Uterus (tissue), 4 donors: Measurements from ENCODE around the gene MYCN. TPM values are rescaled to one million over a fixed set of nuclear protein-coding genes. Genes with fewer than 3 reads are reported as not detected.

ENCODE experiments used
- DNase-seq, 2 donors: peaks; one replicate each; pipeline ENCODE4 v3.0.0-alpha.2; 2019 to 2020
- H3K27ac ChIP-seq, 2 donors: fragments of 200-600 bp; sonication (generic); 1 replicate in 1 of 2; 2 replicates in 1 of 2; pipeline ENCODE4 v1.5.1; 2016 to 2018
- H3K27me3 ChIP-seq, 2 donors: fragments of 200-600 bp; sonication (generic); one replicate each; pipeline ENCODE4 v1.5.1; 2018 to 2019; ENCODE audit warnings: control low read depth in 1 of 2
- H3K36me3 ChIP-seq, 2 donors: fragments of 200-600 bp; sonication (generic); one replicate each; pipeline ENCODE4 v1.5.1; 2019; ENCODE audit warnings: control low read depth in 1 of 2
- H3K4me1 ChIP-seq, 2 donors: fragments of 200-600 bp; sonication (generic); one replicate each; pipeline ENCODE4 v1.5.1; 2018 to 2019; ENCODE audit warnings: control low read depth in 1 of 2
- H3K4me3 ChIP-seq, 2 donors: fragments of 200-600 bp; sonication (generic); 1 replicate in 1 of 2; 2 replicates in 1 of 2; pipeline ENCODE4 v1.5.1; 2018 to 2019; ENCODE audit warnings: mild to moderate bottlenecking in 1 of 2
- H3K9me3 ChIP-seq, 2 donors: fragments of 200-600 bp; sonication (generic); one replicate each; pipeline ENCODE4 v1.5.1; 2019; ENCODE audit warnings: control low read depth in 1 of 2
- POLR2A ChIP-seq, 2 donors: fragments of 450-650 bp; IDR thresholded peaks; one replicate each; pipeline ENCODE4 v1.6.1; 2016; ENCODE audit warnings: antibody characterized with exemption in 2 of 2, mild to moderate bottlenecking in 1 of 2, moderate library complexity in 1 of 2
- intact Hi-C: fragments of 100-400 bp; cut with DNase I; formaldehyde crosslinking; loops from one replicate; pipeline ENCODE4 v1.15.1; 2023; ENCODE audit warnings: low total_unique reads
- total RNA-seq, 4 donors: library from RNA; depleted of rRNA in 3 of 4; stranded (reverse); fragments of >200 nt in 3 of 4; gene quantifications; one replicate each; pipeline versions ENCODE4 v1.1.0 to v1.2.4, GENCODE V29; 2014 to 2023
- TF ChIP-seq, protein P1 (sequence below), 4 experiments: fragments of 200-600 bp in 2 of 4; fragments of 450-650 bp in 2 of 4; sonication (generic) in 2 of 4; IDR thresholded peaks; one replicate each; pipeline ENCODE4 v1.5.1; 2016 to 2019; ENCODE audit warnings: antibody characterized with exemption in 4 of 4, mild to moderate bottlenecking in 2 of 4, moderate library complexity in 1 of 4
- donor health status: DM: yes; HTN: yes; CAD: no.

MYCN gene
- total RNA-seq, 4 donors from 2014 or later: 1.3 to 4.1 (median 1.9) TPM; not detected in 1

DNA sequence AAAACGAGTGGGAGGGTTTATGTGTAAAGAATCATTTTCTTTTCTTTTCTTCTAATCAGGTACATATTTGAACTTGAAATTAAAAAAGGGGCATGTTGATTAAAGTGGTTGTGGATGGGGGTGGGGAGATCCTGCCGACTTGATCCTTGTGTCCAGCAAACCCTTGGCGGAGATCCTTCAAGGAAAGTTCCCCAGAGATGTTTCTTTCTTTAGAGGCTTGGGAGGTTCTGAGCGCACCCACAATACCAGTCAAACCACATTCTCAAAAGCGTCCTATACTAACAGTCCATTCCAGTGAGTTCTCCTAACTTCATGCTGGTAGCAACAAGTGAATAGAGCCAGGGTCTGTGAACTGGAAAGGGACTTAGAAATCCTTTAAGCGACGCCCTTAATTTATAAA lies 49.2 kb downstream of the MYCN start:
- no peaks in the 10 kb centered on the region for H3K36me3 ChIP-seq
- intact Hi-C loops: no loop called here
- DNase-seq: no peak
- no peak for TF ChIP-seq POLR2A (IDR thresholded peaks at IDR 0.05)
- TF ChIP-seq, protein P1, sequence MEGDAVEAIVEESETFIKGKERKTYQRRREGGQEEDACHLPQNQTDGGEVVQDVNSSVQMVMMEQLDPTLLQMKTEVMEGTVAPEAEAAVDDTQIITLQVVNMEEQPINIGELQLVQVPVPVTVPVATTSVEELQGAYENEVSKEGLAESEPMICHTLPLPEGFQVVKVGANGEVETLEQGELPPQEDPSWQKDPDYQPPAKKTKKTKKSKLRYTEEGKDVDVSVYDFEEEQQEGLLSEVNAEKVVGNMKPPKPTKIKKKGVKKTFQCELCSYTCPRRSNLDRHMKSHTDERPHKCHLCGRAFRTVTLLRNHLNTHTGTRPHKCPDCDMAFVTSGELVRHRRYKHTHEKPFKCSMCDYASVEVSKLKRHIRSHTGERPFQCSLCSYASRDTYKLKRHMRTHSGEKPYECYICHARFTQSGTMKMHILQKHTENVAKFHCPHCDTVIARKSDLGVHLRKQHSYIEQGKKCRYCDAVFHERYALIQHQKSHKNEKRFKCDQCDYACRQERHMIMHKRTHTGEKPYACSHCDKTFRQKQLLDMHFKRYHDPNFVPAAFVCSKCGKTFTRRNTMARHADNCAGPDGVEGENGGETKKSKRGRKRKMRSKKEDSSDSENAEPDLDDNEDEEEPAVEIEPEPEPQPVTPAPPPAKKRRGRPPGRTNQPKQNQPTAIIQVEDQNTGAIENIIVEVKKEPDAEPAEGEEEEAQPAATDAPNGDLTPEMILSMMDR (IDR thresholded peaks at IDR 0.05): no peak
- H3K27ac ChIP-seq: no peak overlapping the region
- H3K4me3 ChIP-seq: no peak overlapping the region
- H3K9me3 ChIP-seq: no peaks in the 10 kb centered on the region
- no peaks in the 10 kb centered on the region for H3K27me3 ChIP-seq
- H3K4me1 ChIP-seq: no peaks in the 10 kb centered on the region

DNA sequence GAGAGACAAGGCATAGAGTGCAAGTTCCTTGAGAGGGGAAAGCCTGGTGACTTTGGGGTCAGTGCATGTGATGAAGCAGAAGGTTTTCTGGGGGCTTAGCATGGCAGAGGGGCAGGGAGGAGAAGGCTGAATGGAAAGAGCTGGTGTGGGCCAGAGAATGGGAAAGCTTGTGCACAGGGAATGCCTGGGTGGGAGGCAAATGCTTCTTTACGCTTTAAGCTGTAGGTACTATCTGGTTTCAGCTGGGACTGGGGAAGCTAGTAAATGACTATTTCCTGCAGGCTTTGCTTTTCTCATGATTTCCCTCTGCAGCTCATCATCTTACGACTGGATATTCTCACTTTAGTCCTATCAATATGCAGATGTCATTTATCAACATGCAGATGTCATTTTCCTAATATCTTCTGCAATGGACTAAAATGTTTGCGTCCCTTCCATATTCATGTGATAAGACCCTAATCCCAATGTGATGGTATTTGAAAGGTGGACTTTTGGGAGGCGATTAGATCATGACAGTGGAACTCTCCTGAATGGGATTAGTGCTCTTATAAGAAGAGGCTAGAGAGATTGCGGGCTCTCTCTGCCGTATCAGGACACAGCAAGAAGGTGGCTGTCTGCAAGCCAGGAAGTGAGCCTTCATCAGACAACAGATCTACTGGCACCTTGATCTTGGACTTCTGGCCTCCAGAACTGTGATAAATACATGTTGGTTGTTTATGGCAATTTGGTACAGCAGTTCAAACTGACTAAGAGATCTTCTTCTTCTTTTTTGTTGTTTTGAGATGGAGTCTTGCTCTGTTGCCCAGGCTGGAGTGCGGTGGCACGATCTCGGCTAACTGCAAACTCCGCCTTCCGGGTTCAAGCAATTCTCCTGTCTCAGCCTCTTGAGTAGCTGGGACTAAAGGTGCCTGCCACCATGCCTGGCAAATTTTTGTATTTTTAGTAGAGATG lies 50.1 kb downstream of the MYCN start:
- Histone ChIP-seq H3K4me3 (no peak overlapping the region), H3K27me3 (no peaks in the 10 kb centered on the region), H3K36me3 (no peaks in the 10 kb centered on the region), H3K9me3 (no peaks in the 10 kb centered on the region), H3K27ac (no peak overlapping the region), H3K4me1 (no peaks in the 10 kb centered on the region)
- no peak for DNase-seq
- intact Hi-C loops: no loop called here
- TF ChIP-seq POLR2A (IDR thresholded peaks at IDR 0.05): no peak
- TF ChIP-seq, protein P1 (IDR thresholded peaks at IDR 0.05): no peak

DNA sequence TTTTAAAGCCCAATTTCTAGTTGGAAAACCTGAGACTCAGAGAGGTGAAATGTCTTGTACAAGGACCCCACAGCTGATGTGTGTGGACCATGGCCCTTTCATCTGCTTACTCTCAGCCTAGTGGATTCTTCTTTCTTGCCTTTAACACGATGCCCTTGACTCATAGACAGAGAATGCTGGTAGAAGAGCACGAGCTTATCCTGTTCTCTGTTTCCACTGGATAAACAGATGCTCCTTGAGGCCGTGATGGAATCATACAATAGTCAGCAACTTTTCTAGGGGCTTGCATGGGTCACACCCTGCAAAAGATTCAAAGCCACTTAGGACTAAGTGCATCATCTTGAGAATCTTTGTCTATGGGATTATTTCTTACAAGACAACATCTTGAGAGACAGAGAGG lies 50.9 kb downstream of the MYCN start:
- no peaks in the 10 kb centered on the region for H3K27me3 ChIP-seq
- no peaks in the 10 kb centered on the region for H3K9me3 ChIP-seq
- DNase-seq: no peak
- H3K4me3 ChIP-seq: no peak overlapping the region
- intact Hi-C loops: no loop called here
- H3K4me1 ChIP-seq: no peaks in the 10 kb centered on the region
- H3K36me3 ChIP-seq: no peaks in the 10 kb centered on the region
- no peak for TF ChIP-seq POLR2A (IDR thresholded peaks at IDR 0.05)
- TF ChIP-seq, protein P1 (IDR thresholded peaks at IDR 0.05): no peak
- H3K27ac ChIP-seq: no peak overlapping the region

DNA sequence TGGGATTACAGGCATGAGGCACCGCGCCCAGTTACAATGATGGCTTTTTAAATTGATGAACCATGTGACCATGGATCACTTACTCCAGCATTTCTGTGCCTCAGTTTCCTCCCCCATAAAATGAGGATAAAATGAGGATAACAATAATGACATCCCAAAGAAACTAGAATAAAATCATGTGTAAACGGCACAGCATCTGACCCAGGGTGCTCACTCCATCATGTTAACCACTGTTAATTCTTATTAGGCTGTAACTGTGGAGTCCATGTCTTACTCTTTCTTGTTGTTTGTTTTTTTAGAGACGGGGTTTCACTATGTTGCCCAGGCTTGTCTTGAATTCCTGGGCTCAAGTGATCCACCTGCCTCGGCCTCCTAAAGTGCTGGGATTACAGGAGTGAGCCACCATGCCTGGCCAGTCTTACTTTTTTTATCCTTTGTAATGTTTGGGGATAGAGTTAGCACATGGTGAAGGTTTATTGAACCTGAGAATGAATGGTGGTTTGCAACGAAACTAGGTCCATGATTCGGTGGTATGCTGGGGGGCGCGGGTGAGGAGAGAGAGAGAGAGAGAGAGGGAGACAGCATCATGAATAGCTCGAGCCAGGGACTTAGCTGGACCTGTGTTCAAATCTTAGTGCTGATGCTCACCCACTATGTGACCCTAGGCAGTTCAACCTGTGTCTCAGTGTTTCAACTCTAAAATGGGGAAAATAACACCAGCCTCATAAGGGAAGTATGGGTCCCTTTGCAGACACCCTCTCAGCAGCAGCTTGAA lies 52.3 kb downstream of the MYCN start:
- DNase-seq: no peak
- H3K36me3 ChIP-seq: no peaks in the 10 kb centered on the region
- H3K27ac ChIP-seq: no peak overlapping the region
- intact Hi-C loops: no loop called here
- no peak for TF ChIP-seq POLR2A (IDR thresholded peaks at IDR 0.05)
- TF ChIP-seq, protein P1 (IDR thresholded peaks at IDR 0.05): no peak
- H3K4me3 ChIP-seq: no peak overlapping the region
- no peaks in the 10 kb centered on the region for H3K27me3 ChIP-seq
- no peaks in the 10 kb centered on the region for H3K4me1 ChIP-seq
- H3K9me3 ChIP-seq: no peaks in the 10 kb centered on the region

DNA sequence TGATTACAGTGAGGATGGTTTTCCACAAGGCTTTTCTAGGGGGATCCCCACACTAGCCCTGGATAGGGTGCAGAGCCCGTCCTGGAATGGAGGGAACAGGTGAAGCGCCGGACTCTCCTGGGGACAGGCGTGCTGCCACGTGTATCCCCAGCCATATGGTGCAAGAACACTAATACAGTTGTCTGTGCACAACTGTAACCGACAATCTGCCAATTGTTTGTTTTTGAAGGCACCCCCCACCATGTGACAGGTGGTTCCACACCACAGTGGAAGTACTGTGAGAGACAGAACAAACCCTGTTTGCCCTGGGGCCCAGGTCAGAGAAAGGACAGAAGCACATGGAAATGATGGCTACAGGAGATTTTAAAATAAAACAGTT lies 52.9 kb downstream of the MYCN start:
- Histone ChIP-seq H3K4me3 (no peak overlapping the region), H3K4me1 (no peaks in the 10 kb centered on the region), H3K36me3 (no peaks in the 10 kb centered on the region), H3K27me3 (no peaks in the 10 kb centered on the region), H3K9me3 (no peaks in the 10 kb centered on the region), H3K27ac (no peak overlapping the region)
- intact Hi-C loops: no loop called here
- TF ChIP-seq, protein P1 (IDR thresholded peaks at IDR 0.05): no peak
- TF ChIP-seq POLR2A (IDR thresholded peaks at IDR 0.05): no peak
- no peak for DNase-seq
